Astrocyte (in vitro differentiated cells and primary cell): ENCODE measurements around the gene NSFL1C. TPM values are rescaled to one million over a fixed set of nuclear protein-coding genes. Genes with fewer than 3 reads are reported as not detected.

ENCODE experiments used
- DNase-seq: peaks from one replicate; pipeline ENCODE4 v3.0.0-alpha.2; 2010; ENCODE audit warnings: low read depth
- FAIRE-seq: peaks from 2 replicates; lab custom pipeline; 2011; peaks lifted over from hg19 to GRCh38; lab: Jason Lieb, UNC
- H2AFZ ChIP-seq: 2 replicates; pipeline ENCODE4 v1.6.0; 2012; ENCODE audit warnings: low read depth, low read length, inconsistent platforms
- H3K27ac ChIP-seq: 2 replicates; pipeline ENCODE4 v1.5.1; 2011; ENCODE audit warnings: low read depth, low read length, inconsistent platforms
- H3K27me3 ChIP-seq: 2 replicates; pipeline ENCODE4 v1.6.0; 2011; ENCODE audit warnings: low read length, inconsistent platforms; ENCODE audit not compliant: insufficient read depth
- H3K36me3 ChIP-seq: 2 replicates; pipeline ENCODE4 v1.5.1; 2011; ENCODE audit warnings: low read length, inconsistent platforms; ENCODE audit not compliant: insufficient read depth
- H3K4me1 ChIP-seq: 2 replicates; pipeline ENCODE4 v1.5.1; 2011; ENCODE audit warnings: low read length, inconsistent platforms; ENCODE audit not compliant: insufficient read depth
- H3K4me2 ChIP-seq: 2 replicates; pipeline ENCODE4 v1.6.0; 2012; ENCODE audit warnings: low read length, inconsistent platforms
- H3K4me3 ChIP-seq: 2 replicates; pipeline ENCODE4 v1.5.1; 2011; ENCODE audit warnings: low read depth, mild to moderate bottlenecking, low read length, inconsistent platforms; ENCODE audit not compliant: insufficient read depth
- H3K79me2 ChIP-seq: 2 replicates; pipeline ENCODE4 v1.6.0; 2012; ENCODE audit warnings: mild to moderate bottlenecking, low read length, inconsistent platforms; ENCODE audit not compliant: insufficient read depth
- H3K9ac ChIP-seq: 2 replicates; pipeline ENCODE4 v1.6.0; 2012; ENCODE audit warnings: mild to moderate bottlenecking, low read length, inconsistent platforms
- H3K9me3 ChIP-seq: 2 replicates; pipeline ENCODE4 v1.5.1; 2012; ENCODE audit warnings: low read depth, mild to moderate bottlenecking, low read length, inconsistent platforms; ENCODE audit not compliant: insufficient read depth
- H4K20me1 ChIP-seq: 2 replicates; pipeline ENCODE4 v1.6.0; 2012; ENCODE audit warnings: low read length, inconsistent platforms; ENCODE audit not compliant: insufficient read depth
- H3K27ac Mint-ChIP-seq: one replicate; pipeline ENCODE4 v1.8.0; 2021; ENCODE audit warnings: mild to moderate bottlenecking, mixed read lengths; ENCODE audit not compliant: unreplicated experiment
- H3K27me3 Mint-ChIP-seq: one replicate; pipeline ENCODE4 v1.8.0; 2021; ENCODE audit warnings: low read depth, mixed read lengths; ENCODE audit not compliant: unreplicated experiment
- H3K36me3 Mint-ChIP-seq: one replicate; pipeline ENCODE4 v1.8.0; 2021; ENCODE audit warnings: low read depth, mixed read lengths; ENCODE audit not compliant: unreplicated experiment
- H3K4me1 Mint-ChIP-seq: one replicate; pipeline ENCODE4 v1.8.0; 2021; ENCODE audit warnings: low read depth, mixed read lengths; ENCODE audit not compliant: unreplicated experiment
- H3K4me3 Mint-ChIP-seq: one replicate; pipeline ENCODE4 v1.8.0; 2021; ENCODE audit warnings: mild to moderate bottlenecking, moderate library complexity, mixed read lengths; ENCODE audit not compliant: unreplicated experiment
- H3K9me3 Mint-ChIP-seq: one replicate; pipeline ENCODE4 v1.8.0; 2021; ENCODE audit warnings: mild to moderate bottlenecking, mixed read lengths; ENCODE audit not compliant: unreplicated experiment
- EZH2 ChIP-seq: IDR thresholded peaks from 2 replicates; pipeline ENCODE4 v1.6.1; 2012; ENCODE audit warnings: mild to moderate bottlenecking, low read length, inconsistent platforms; ENCODE audit not compliant: insufficient read depth
- total RNA-seq: library from RNA; stranded (reverse); gene quantifications from 2 replicates; pipeline ENCODE4 v1.2.1, GENCODE V29; 2021
- TF ChIP-seq, protein P1 (sequence below): IDR thresholded peaks from 2 replicates; pipeline ENCODE4 v1.5.1; 2011; ENCODE audit warnings: low read depth, mild to moderate bottlenecking, inconsistent platforms, low read length, moderate library complexity; ENCODE audit not compliant: insufficient read depth

NSFL1C gene
- total RNA-seq, 1 donor from 2014 or later, result 96.0 TPM

DNA sequence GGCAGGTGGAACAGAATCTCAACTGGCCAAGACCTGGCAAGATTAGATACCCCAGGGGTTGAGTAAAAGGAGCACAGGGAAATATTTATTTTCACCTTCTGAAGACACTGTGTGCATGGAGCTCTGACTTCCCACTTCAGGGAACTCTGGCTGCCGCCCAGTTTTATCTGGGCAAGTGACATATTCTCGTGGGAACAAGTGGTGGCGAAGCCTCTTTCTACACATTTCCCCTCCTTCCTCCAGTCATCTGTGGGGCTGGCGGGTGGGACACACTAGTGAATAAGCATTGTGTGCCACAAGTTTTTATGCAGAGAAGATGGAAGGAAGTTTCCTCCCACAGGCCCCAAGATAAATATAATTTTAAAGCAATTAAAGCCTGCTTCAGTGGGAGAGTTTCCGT, 23.6 kb downstream of the NSFL1C start:
- H3K27me3 Mint-ChIP-seq, result no peaks in the 10 kb centered on the region

DNA sequence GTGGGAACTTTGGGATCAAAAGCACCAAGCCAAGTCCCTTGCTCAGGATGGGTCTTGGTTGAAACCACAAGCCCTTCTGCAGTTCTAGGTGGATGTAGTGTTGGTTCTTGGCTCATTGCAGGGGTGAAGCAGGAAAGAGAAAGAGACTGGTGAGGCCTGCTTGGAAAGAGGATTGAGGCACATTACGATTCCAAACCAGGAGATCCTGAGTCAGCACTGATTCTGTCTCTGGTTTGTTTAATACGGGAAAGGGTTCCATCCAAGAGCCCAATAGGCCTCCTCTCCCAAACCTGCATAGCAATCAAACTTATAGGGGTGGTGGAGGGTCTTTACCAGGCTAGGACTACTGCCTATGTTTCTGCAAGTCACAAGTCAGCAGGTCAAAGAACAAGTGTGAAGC, 24.3 kb downstream of the NSFL1C start:
- H3K27ac Mint-ChIP-seq, result no peak overlapping the region
- no peak for FAIRE-seq
- H3K4me1 ChIP-seq, result no peaks in the 10 kb centered on the region
- no peak overlapping the region for H3K9ac ChIP-seq
- DNase-seq, result no peak
- TF ChIP-seq, protein P1, sequence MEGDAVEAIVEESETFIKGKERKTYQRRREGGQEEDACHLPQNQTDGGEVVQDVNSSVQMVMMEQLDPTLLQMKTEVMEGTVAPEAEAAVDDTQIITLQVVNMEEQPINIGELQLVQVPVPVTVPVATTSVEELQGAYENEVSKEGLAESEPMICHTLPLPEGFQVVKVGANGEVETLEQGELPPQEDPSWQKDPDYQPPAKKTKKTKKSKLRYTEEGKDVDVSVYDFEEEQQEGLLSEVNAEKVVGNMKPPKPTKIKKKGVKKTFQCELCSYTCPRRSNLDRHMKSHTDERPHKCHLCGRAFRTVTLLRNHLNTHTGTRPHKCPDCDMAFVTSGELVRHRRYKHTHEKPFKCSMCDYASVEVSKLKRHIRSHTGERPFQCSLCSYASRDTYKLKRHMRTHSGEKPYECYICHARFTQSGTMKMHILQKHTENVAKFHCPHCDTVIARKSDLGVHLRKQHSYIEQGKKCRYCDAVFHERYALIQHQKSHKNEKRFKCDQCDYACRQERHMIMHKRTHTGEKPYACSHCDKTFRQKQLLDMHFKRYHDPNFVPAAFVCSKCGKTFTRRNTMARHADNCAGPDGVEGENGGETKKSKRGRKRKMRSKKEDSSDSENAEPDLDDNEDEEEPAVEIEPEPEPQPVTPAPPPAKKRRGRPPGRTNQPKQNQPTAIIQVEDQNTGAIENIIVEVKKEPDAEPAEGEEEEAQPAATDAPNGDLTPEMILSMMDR, result no peak
- no peak for TF ChIP-seq EZH2
- peaks cover 23% of the 10 kb centered on the region for H4K20me1 ChIP-seq
- peaks cover 54% of the 10 kb centered on the region for H3K36me3 ChIP-seq
- no peaks in the 10 kb centered on the region for H3K27me3 ChIP-seq
- H3K4me3 ChIP-seq, result no peak overlapping the region
- H3K27ac ChIP-seq, result no peak overlapping the region
- no peaks in the 10 kb centered on the region for H3K4me1 Mint-ChIP-seq
- no peaks in the 10 kb centered on the region for H3K79me2 ChIP-seq
- no peak overlapping the region for H2AFZ ChIP-seq
- no peaks in the 10 kb centered on the region for H3K27me3 Mint-ChIP-seq
- no peak overlapping the region for H3K4me3 Mint-ChIP-seq
- H3K9me3 ChIP-seq, result no peaks in the 10 kb centered on the region
- peaks cover 29% of the 10 kb centered on the region for H3K36me3 Mint-ChIP-seq
- no peaks in the 10 kb centered on the region for H3K9me3 Mint-ChIP-seq
- no peak overlapping the region for H3K4me2 ChIP-seq

More for the DNA sequence above, 23.6 kb downstream of the NSFL1C start:
- Histone ChIP-seq H3K4me1 (no peaks in the 10 kb centered on the region), H3K4me2 (no peak overlapping the region), H3K9me3 (no peaks in the 10 kb centered on the region), H3K36me3 (peaks cover 61% of the 10 kb centered on the region), H4K20me1 (peaks cover 26% of the 10 kb centered on the region), H3K79me2 (no peaks in the 10 kb centered on the region), H3K9ac (no peak overlapping the region), H3K27me3 (no peaks in the 10 kb centered on the region), H3K27ac (no peak overlapping the region), H2AFZ (no peak overlapping the region), H3K4me3 (no peak overlapping the region)
- no peak for FAIRE-seq
- TF ChIP-seq EZH2, result no peak
- TF ChIP-seq, protein P1, result no peak
- DNase-seq, result no peak
- H3K27ac Mint-ChIP-seq, result no peak overlapping the region
- H3K4me1 Mint-ChIP-seq, result no peaks in the 10 kb centered on the region
- H3K36me3 Mint-ChIP-seq, result peaks cover 29% of the 10 kb centered on the region
- H3K9me3 Mint-ChIP-seq, result no peaks in the 10 kb centered on the region
- H3K4me3 Mint-ChIP-seq, result no peak overlapping the region

DNA sequence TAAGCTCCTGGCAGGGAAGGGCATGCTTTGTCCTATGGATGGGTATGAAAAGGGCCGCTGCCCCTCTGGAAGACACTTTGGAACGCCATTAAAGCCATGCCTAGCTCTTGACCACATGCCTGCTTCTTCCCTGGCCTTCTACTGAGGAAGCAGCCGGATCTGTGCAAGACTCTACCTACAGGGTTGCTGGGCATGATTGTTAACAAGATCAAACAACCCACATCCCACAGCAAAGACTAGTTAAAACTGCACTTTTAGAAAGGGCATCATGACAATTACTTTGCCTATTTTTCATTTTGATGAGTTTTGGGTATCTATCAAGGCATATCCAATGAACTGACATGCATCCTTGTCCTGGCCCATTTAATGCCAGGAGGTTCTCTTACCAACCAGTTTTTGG, 25.5 kb downstream of the NSFL1C start:
- peaks cover 43% of the 10 kb centered on the region for H3K36me3 ChIP-seq

More for the DNA sequence above, 25.5 kb downstream of the NSFL1C start:
- Histone ChIP-seq H4K20me1 (peaks cover 17% of the 10 kb centered on the region), H3K27ac (no peak overlapping the region), H3K9ac (no peak overlapping the region), H3K4me2 (no peak overlapping the region), H3K27me3 (no peaks in the 10 kb centered on the region), H2AFZ (no peak overlapping the region), H3K9me3 (no peaks in the 10 kb centered on the region), H3K79me2 (no peaks in the 10 kb centered on the region), H3K4me1 (no peaks in the 10 kb centered on the region), H3K4me3 (no peak overlapping the region)
- Mint-ChIP-seq H3K27me3 (no peaks in the 10 kb centered on the region), H3K4me3 (no peak overlapping the region), H3K27ac (no peak overlapping the region), H3K9me3 (no peaks in the 10 kb centered on the region), H3K36me3 (peaks cover 29% of the 10 kb centered on the region), H3K4me1 (no peaks in the 10 kb centered on the region)
- DNase-seq, result no peak
- no peak for FAIRE-seq
- TF ChIP-seq, protein P1, result no peak
- TF ChIP-seq EZH2, result no peak
